Spleen (tissue), 11 donors: Measurements from ENCODE around the gene AKAP13. TPM values are rescaled to one million over a fixed set of nuclear protein-coding genes. Genes with fewer than 3 reads are reported as not detected.

Experiments
- DNase-seq: peaks from one replicate; pipeline ENCODE4 v3.0.0-alpha.2; 2020
- H3K27ac ChIP-seq, 8 donors: fragments of 200-600 bp; sonication (generic) in 7 of 8; 1 replicate in 4 of 8; 2 replicates in 4 of 8; pipeline versions ENCODE4 v1.5.0 to v1.8.0; 2016 to 2021; ENCODE audit warnings: inconsistent platforms in 4 of 8, mild to moderate bottlenecking in 4 of 8, moderate library complexity in 1 of 8
- H3K27me3 ChIP-seq, 7 donors: fragments of 200-600 bp; sonication (generic) in 6 of 7; replicated peaks in 1 of 7; 1 replicate in 4 of 7; 2 replicates in 3 of 7; pipeline versions ENCODE4 v1.5.0 to v1.8.0; 2016 to 2021; ENCODE audit warnings: inconsistent platforms in 3 of 7, mild to moderate bottlenecking in 1 of 7
- H3K36me3 ChIP-seq, 6 donors: fragments of 200-600 bp; sonication (generic) in 5 of 6; 1 replicate in 4 of 6; 2 replicates in 2 of 6; pipeline versions ENCODE4 v1.5.0 to v1.8.0; 2016 to 2021; ENCODE audit warnings: inconsistent platforms in 2 of 6
- H3K4me1 ChIP-seq, 6 donors: fragments of 200-600 bp; sonication (generic) in 5 of 6; 1 replicate in 3 of 6; 2 replicates in 3 of 6; pipeline versions ENCODE4 v1.5.0 to v1.8.0; 2016 to 2021; ENCODE audit warnings: inconsistent platforms in 3 of 6
- H3K4me3 ChIP-seq, 8 donors: fragments of 200-600 bp; sonication (generic) in 7 of 8; 1 replicate in 4 of 8; 2 replicates in 4 of 8; pipeline versions ENCODE4 v1.5.0 to v1.8.0; 2016 to 2021; ENCODE audit warnings: inconsistent platforms in 4 of 8, mild to moderate bottlenecking in 4 of 8, moderate library complexity in 2 of 8
- H3K9me3 ChIP-seq, 8 donors: fragments of 200-600 bp; sonication (generic) in 7 of 8; 1 replicate in 4 of 8; 2 replicates in 4 of 8; pipeline versions ENCODE4 v1.5.0 to v1.8.0; 2016 to 2021; ENCODE audit warnings: inconsistent platforms in 4 of 8
- CTCF ChIP-seq, 11 experiments: fragments of 200-600 bp in 7 of 11; fragments of 450-650 bp in 4 of 11; sonication (generic) in 4 of 11; IDR thresholded peaks in 8 of 11; conservative IDR thresholded peaks in 3 of 11; 1 replicate in 7 of 11; 2 replicates in 4 of 11; pipeline versions ENCODE4 v1.4.0 to v1.8.0; 2016 to 2021; ENCODE audit warnings: antibody characterized with exemption in 11 of 11, inconsistent platforms in 4 of 11, mild to moderate bottlenecking in 1 of 11
- POLR2A ChIP-seq, 3 donors: fragments of 450-650 bp; IDR thresholded peaks; one replicate each; pipeline ENCODE4 v1.5.1; 2017; ENCODE audit warnings: antibody characterized with exemption in 3 of 3, mild to moderate bottlenecking in 1 of 3
- POLR2AphosphoS5 ChIP-seq, 3 donors: sonication (generic); formaldehyde crosslinking; IDR thresholded peaks; one replicate each; pipeline ENCODE4 v1.5.1; 2017; ENCODE audit warnings: antibody characterized with exemption in 3 of 3
- WGBS, 5 donors: extraction: QIAGEN DNeasy Blood & Tissue Kit in 3 of 5; methylation state at CpG; one replicate each; pipeline versions ENCODE4 v1.1.5 to v1.1.7; 2013 to 2018; 5-methylcytosine and 5-hydroxymethylcytosine counted together
- intact Hi-C: fragments of 100-400 bp; cut with DNase I; formaldehyde crosslinking; loops from one replicate; pipeline ENCODE4 v1.15.0; 2023; ENCODE audit warnings: low total_unique reads
- polyA plus RNA-seq, 3 donors: library from polyadenylated mRNA; stranded (reverse); fragments of 200-250 nt; gene quantifications; one replicate each; pipeline ENCODE4 v1.2.1, GENCODE V29; 2013
- total RNA-seq, 7 donors: library from RNA; depleted of rRNA in 3 of 7; stranded (reverse); fragments of >200 nt in 3 of 7; fragmentation: NEBNext Ultra II Directional in 4 of 7; extraction: Animal tissue kit (Norgen Biotek cat#: 25700) in 4 of 7; gene quantifications; one replicate each; pipeline versions ENCODE4 v1.1.0 to v1.2.1, GENCODE V29; 2016 to 2021
- donor health status: healthy with polysubstance abuse.
- donor health status: DM: no; HTN: no; CAD: no; lungs with moderate emphysema.
- donor health status: DM: no; HTN: no; CAD: no.
- donor health status: Bipolar disorder and iron deficiency.
- donor health status: healthy.
- donor health status: DM: no; HTN: no; CAD: no.
- donor health status: DM: yes; HTN: yes; CAD: no.

Gene AKAP13
- total and polyA plus RNA-seq, 10 donors, result 35.4 to 413 (median 260) TPM

- intact Hi-C loops, result loop anchor here (10.0 kb wide), 1 partner anchor 210 kb away; no protein-coding TSS in a partner anchor
- H3K27ac ChIP-seq, result peak overlapping the region in 1 of 8 donors; percentile 22
- no peaks in the 10 kb centered on the region for H3K27me3 ChIP-seq
- no peaks in the 10 kb centered on the region for H3K9me3 ChIP-seq
- TF ChIP-seq CTCF (IDR thresholded peaks at IDR 0.05 in 8 of 11, conservative IDR thresholded peaks at IDR 0.05 in 3 of 11), result peak in 10 of 11 experiments; percentile 24 to 68 (median 56)
- no peak for TF ChIP-seq POLR2A (IDR thresholded peaks at IDR 0.05)
- no peak for TF ChIP-seq POLR2AphosphoS5 (IDR thresholded peaks at IDR 0.05)
- peaks cover 0 to 63% (median 15%) of the 10 kb centered on the region in 6 donors for H3K4me1 ChIP-seq
- H3K4me3 ChIP-seq, result no peak overlapping the region
- 76 to 85% (median 78%) methylated on average over 8 of the region's 8 CpGs for WGBS, 5 donors
- DNase-seq, result no peak
- H3K36me3 ChIP-seq, result no peaks in the 10 kb centered on the region
Measured at GRCh38 chr15:85504749-85505676, 124.6 kb downstream of the AKAP13 start.

GRCh38 chr15:85507114-85507513 lies 126.7 kb downstream of the AKAP13 start:
- intact Hi-C loops, result loop anchor here (10.0 kb wide), 1 partner anchor 212 kb away; no protein-coding TSS in a partner anchor
- Histone ChIP-seq H3K9me3 (no peaks in the 10 kb centered on the region), H3K27ac (no peak overlapping the region), H3K4me3 (no peak overlapping the region), H3K27me3 (no peaks in the 10 kb centered on the region), H3K36me3 (no peaks in the 10 kb centered on the region), H3K4me1 (peaks cover 0 to 47% (median 10%) of the 10 kb centered on the region in 6 donors)
- TF ChIP-seq CTCF (IDR thresholded peaks at IDR 0.05 in 8 of 11, conservative IDR thresholded peaks at IDR 0.05 in 3 of 11), result no peak
- TF ChIP-seq POLR2A (IDR thresholded peaks at IDR 0.05), result no peak
- no peak for TF ChIP-seq POLR2AphosphoS5 (IDR thresholded peaks at IDR 0.05)
- WGBS, 5 donors, result 82 to 95% (median 88%) methylated on average over 2 of the region's 2 CpGs
- DNase-seq, result no peak

GRCh38 chr15:85509973-85510372 lies 129.6 kb downstream of the AKAP13 start:
- Histone ChIP-seq H3K4me1 (peaks cover 0 to 27% (median 4%) of the 10 kb centered on the region in 6 donors), H3K27ac (no peak overlapping the region), H3K27me3 (no peaks in the 10 kb centered on the region), H3K4me3 (no peak overlapping the region), H3K9me3 (no peaks in the 10 kb centered on the region), H3K36me3 (no peaks in the 10 kb centered on the region)
- no peak for DNase-seq
- 92 to 98% (median 95%) methylated on average over 3 of the region's 3 CpGs for WGBS, 5 donors
- no peak for TF ChIP-seq POLR2A (IDR thresholded peaks at IDR 0.05)
- intact Hi-C loops, result loop anchor here (10.0 kb wide), 1 partner anchor 215 kb away; no protein-coding TSS in a partner anchor

GRCh38 chr15:85514413-85514812 lies 134.0 kb downstream of the AKAP13 start:
- intact Hi-C loops, result no loop called here
- H3K27ac ChIP-seq, result no peak overlapping the region
- DNase-seq, result no peak
- H3K27me3 ChIP-seq, result no peaks in the 10 kb centered on the region
- H3K9me3 ChIP-seq, result no peaks in the 10 kb centered on the region
- H3K4me3 ChIP-seq, result no peak overlapping the region
- no peaks in the 10 kb centered on the region for H3K36me3 ChIP-seq
- 72 to 87% (median 76%) methylated on average over 3 of the region's 3 CpGs for WGBS, 5 donors
- peaks cover 0 to 9% (median 0%) of the 10 kb centered on the region in 6 donors for H3K4me1 ChIP-seq
- TF ChIP-seq POLR2A (IDR thresholded peaks at IDR 0.05) (no peak), POLR2AphosphoS5 (IDR thresholded peaks at IDR 0.05) (no peak), CTCF (IDR thresholded peaks at IDR 0.05 in 8 of 11, conservative IDR thresholded peaks at IDR 0.05 in 3 of 11) (no peak)
